HG02870 (cell line): ENCODE data around the gene UTP18.
"Not testable (repeated sequence)": the region's sequence is repeated elsewhere in the genome, so short reads cannot be mapped to it uniquely, and the experiment has no call there.

Experiments used
- ATAC-seq: cut with Tn5 transposase; IDR thresholded peaks from one replicate; pipeline ENCODE4 v1.9.1; 2021; ENCODE audit warnings: mild to moderate bottlenecking, moderate library complexity; ENCODE audit not compliant: unreplicated experiment

UTP18 gene

GRCh38 chr17:51258756-51259563 lies 1.4 kb upstream of the UTP18 start:
- ATAC-seq, result no peak

GRCh38 chr17:51259564-51260236 lies 646 bp upstream of the UTP18 start, which contains the start of gene MBTD1:
TSS of gene MBTD1 (minus strand) at chr17:51260049. CDS start at chr17:51225161, 34,888 bp downstream.
- peak; percentile 74 for ATAC-seq

- no peak for ATAC-seq
Measured at GRCh38 chr17:51261024-51261963, 948 bp downstream of the UTP18 start.

GRCh38 chr17:51263006-51263405 lies 2.7 kb downstream of the UTP18 start:
- ATAC-seq, result no peak

- ATAC-seq, result not testable (repeated sequence)
Measured at GRCh38 chr17:51264466-51264865, 4.1 kb downstream of the UTP18 start.

- no peak for ATAC-seq
Measured at GRCh38 chr17:51269991-51270390, 9.6 kb downstream of the UTP18 start.

- ATAC-seq, result no peak
Measured at GRCh38 chr17:51270636-51271035, 10.3 kb downstream of the UTP18 start.

GRCh38 chr17:51272812-51273211 lies 12.5 kb downstream of the UTP18 start:
- no peak for ATAC-seq

GRCh38 chr17:51275381-51275780 lies 15.0 kb downstream of the UTP18 start:
- ATAC-seq, result no peak

- ATAC-seq, result no peak
Measured at GRCh38 chr17:51279183-51279582, 18.8 kb downstream of the UTP18 start.

- ATAC-seq, result no peak
Measured at GRCh38 chr17:51287412-51287811, 27.1 kb downstream of the UTP18 start.

GRCh38 chr17:51289696-51290111 lies 29.4 kb downstream of the UTP18 start:
- ATAC-seq, result no peak

GRCh38 chr17:51294338-51294737 lies 34.0 kb downstream of the UTP18 start:
- ATAC-seq, result not testable (repeated sequence)

GRCh38 chr17:51298508-51299371 lies 38.4 kb downstream of the UTP18 start:
- ATAC-seq, result no peak

- no peak for ATAC-seq
Measured at GRCh38 chr17:51299859-51300258, 39.5 kb downstream of the UTP18 start.

GRCh38 chr17:51305182-51305581 lies 44.8 kb downstream of the UTP18 start:
- ATAC-seq, result no peak

GRCh38 chr17:51312003-51312402 lies 51.7 kb downstream of the UTP18 start:
- ATAC-seq, result not testable (repeated sequence)

GRCh38 chr17:51319186-51319585 lies 58.8 kb downstream of the UTP18 start:
- no peak for ATAC-seq

- ATAC-seq, result peak; percentile 51
Measured at GRCh38 chr17:51322390-51323029, 62.2 kb downstream of the UTP18 start.

GRCh38 chr17:51325471-51325870 lies 65.1 kb downstream of the UTP18 start:
- ATAC-seq, result no peak
